NCI-H2171 (cell line): ENCODE measurements around the gene CDH2.
A peak's percentile ranks its signal among the peaks of the same experiment; 100 is the strongest.

Experiments used
- DNase-seq: peaks from one replicate; lab custom pipeline; 2025; lab: John Stamatoyannopoulos, UW

CDH2 gene

GRCh38 chr18:28176948-28177827 is at the start of gene CDH2:
Gene CDH2, minus strand, starts transcription at chr18:28177130. Its CDS starts 108 bp downstream, at chr18:28177022.
- peak; percentile 85 for DNase-seq

GRCh38 chr18:28212060-28212459 is 35.1 kb upstream of the CDH2 start:
- DNase-seq: no peak

GRCh38 chr18:28208712-28209265 is 31.9 kb upstream of the CDH2 start:
- no peak for DNase-seq

DNA sequence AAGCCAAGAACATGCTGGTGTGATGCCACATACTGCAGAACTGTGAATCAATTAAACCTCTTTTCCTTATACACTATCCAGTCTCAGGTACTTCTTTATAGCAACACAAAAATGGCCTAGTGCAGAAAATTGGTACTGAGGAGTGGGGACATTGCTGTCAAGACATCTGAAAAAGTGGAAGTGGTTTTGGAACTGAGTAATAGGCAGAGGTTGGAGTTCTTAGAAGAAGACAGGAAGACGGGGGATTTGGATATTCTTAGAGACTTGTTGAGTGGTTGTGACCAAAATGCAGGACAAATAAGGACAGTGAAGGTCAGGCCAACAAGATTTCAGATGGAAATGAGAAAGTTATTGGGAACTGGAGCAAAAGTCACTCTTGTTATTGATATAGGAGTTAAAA is 31.3 kb upstream of the CDH2 start:
- no peak for DNase-seq

DNA sequence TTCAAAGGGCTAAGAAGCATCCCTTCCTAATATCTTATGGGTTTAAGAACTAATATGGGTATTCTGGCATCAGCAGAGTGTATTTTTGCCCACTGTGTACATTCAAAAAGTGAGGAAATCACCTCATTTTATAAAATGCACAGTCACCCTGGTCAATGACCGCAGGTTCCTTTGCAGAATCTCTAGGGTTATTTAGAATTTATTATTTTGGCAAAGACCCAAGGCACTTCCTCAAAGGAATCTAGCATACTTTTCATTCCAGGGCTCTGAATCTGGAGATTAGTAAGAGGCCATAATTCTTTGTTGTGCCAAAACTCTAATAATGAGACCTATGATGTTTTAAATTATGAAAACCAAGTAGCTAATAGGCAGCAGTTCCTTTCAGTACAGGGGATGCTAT is 27.2 kb upstream of the CDH2 start:
- no peak for DNase-seq

DNA sequence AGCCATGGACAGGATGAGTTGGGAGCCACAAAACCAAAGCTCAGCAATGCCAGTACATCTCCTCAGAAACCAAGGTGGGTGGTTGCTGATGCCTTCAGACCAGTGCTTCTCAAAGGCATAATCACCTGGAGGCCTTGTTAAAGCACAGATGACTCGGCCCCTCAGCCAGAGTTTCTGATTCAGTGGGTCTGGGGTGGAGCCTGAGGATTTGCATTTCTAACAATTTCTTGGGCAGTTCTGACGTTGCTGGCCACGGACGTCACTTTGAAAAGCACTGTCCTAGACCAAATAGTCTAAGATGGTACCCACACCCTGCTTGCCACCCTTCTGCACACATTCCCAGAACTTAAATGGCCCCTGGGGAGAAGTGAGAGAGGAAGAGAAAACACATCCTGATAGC is 24.1 kb upstream of the CDH2 start:
- DNase-seq: no peak

GRCh38 chr18:28198620-28199019 is 21.7 kb upstream of the CDH2 start:
- no peak for DNase-seq

DNA sequence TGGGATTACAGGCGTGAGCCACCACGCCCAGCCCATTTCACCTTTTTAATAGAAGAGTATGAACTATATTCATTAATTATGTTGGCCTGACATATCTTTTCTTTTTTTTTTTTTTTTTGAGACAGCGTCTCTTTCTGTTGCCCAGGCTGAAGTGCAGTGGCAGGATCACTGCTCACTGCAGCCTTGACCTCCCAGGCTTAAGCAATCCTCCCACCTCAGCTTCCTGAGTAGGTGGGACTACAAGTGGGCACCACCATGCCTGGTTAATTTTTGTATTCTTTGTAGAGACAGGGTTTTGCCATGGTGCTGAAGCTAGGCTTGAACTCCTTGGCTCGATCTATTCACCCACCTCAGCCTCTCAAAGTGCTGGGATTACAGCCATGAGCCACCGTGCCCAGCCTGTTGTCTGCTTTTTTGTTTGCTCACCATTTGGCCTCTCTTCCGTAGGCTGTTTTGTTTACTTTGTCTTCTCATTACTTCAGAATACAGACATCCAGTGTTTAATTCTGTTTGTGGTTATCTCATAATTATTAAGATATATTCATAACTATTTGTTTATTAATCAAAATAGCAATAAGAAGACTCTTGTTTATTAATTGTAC is 16.3 kb upstream of the CDH2 start:
- DNase-seq: no peak

GRCh38 chr18:28189400-28190239 is 12.7 kb upstream of the CDH2 start:
- DNase-seq: no peak

GRCh38 chr18:28185121-28185520 is 8.2 kb upstream of the CDH2 start:
- DNase-seq: no peak

GRCh38 chr18:28183418-28184078 is 6.6 kb upstream of the CDH2 start:
- DNase-seq: no peak

GRCh38 chr18:28181616-28182015 is 4.7 kb upstream of the CDH2 start:
- DNase-seq: no peak

GRCh38 chr18:28178720-28179119 is 1.8 kb upstream of the CDH2 start:
- DNase-seq: no peak

GRCh38 chr18:28177828-28178635 is 1.1 kb upstream of the CDH2 start:
- DNase-seq: peak; percentile 86

DNA sequence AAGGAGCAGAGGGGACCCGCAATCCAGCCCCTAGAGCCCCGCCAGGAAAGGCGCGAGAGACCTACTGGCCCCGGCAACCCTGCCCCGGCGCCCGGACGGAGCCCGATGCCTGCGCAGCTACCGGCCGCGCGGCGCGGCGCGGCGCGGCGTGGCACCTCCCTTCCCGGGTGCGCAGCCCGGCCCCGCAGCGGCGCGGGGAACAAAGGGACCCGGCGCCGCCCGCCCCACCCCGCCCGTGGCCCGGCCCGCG is 307 bp downstream of the CDH2 start:
- DNase-seq: no peak

GRCh38 chr18:28175930-28176697 is 816 bp downstream of the CDH2 start:
- DNase-seq: peak; percentile 33

DNA sequence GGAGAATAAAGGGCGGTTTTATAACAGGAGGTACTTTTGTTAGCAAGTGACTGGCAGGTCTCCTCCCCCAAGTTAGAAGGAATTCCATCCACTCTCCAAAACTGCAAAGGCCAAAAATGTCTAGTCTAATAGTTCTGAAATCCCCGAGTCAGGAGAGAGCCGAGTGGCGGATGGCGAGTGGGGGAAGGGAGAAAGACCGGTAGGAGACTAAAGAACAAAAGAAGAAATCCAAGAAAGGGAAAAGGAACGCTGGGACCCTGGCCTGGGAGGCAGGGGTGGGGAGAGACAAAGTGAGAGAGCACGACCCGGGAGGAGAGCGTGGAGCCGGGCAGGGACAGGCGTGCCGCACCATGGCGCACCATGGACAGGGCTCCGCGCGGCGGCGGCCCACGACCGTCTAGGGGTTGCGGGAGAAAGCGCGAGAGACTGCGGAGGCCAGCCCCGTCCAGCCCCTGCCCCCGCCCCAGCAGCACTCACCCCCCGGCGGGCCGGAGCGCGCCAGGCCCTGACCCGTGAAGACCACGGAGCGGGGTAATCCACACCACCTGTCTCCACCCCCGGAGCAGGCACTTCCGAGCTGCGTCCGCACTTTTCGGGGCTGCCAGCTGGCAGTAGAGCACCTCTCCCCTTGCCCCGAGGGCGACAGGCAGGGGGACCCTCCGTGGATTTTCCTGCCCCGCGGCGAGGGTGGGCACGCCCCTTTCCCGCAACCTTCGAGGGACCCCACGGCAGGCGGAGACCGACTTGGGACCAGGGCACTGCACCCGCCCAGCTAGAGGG is 1.6 kb downstream of the CDH2 start:
- peak; percentile 33 for DNase-seq

- no peak for DNase-seq
Observed at GRCh38 chr18:28174181-28174905, 2.6 kb downstream of the CDH2 start.

- DNase-seq: no peak
Observed at GRCh38 chr18:28171837-28172236, 5.1 kb downstream of the CDH2 start.
